K562 treated with DMSO at 1 percent for 24 hours (cell line): Measurements from ENCODE around the gene CFHR2. TPM values are rescaled to one million over a fixed set of nuclear protein-coding genes. Genes with fewer than 3 reads are reported as not detected.

Experiments
- total RNA-seq: library from RNA; unstranded; fragments of 300-600 nt; gene quantifications from 2 replicates; pipeline ENCODE4 v1.2.3, GENCODE V29; 2022; ENCODE audit warnings: low read depth; ENCODE audit not compliant: insufficient read depth

Gene CFHR2
- total RNA-seq = not detected in 2 replicates

DNA sequence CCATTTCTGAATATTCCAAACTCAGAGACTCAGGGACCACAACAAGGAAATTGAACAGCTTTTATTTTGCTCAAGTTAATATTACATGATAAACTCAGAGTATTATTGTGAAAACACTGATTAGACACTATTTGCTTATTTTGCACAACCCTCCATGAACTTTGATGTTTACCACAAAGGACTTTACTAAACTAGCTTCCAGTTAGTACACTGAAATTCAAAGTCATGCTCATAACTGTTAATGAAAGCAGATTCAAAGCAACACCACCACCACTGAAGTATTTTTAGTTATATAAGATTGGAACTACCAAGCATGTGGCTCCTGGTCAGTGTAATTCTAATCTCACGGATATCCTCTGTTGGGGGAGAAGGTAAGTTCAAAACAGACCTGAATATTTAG is at the start of gene CFHR2:
Gene CFHR2 (plus strand): TSS at position 171 of the 400 bp plus-strand sequence. CDS start 143 bp downstream, at position 314.

DNA sequence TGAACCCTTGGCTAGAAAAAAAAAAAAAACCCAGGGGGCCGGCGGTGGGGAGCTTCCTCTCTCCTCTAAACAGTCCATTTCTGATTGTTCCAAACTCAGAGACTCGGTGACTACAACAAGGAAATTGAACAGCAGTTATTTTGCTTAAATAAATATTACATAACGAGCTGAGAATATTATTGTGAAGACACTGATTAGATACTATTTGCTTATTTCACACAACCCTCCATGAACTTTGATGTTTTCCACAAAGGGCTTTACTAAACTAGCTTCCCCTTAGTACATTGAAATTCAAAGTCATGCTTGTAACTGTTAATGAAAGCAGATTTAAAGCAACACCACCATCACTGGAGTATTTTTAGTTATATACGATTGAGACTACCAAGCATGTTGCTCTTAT is 33.7 kb downstream of the CFHR2 start, which contains the start of gene CFHR5:
Gene CFHR5 (plus strand): TSS at position 279 of the 400 bp plus-strand sequence. CDS start 109 bp downstream, at position 388.

Other genes starting within 250 kb of the CFHR2 start
- gene CFHR3, start 168.9 kb upstream of the CFHR2 start, total RNA-seq = 0.16 TPM in 1 of 2 replicates, not detected in the other
- 0.24 TPM in 1 of 2 replicates, not detected in the other for gene CFHR1, start 124.0 kb upstream of the CFHR2 start, total RNA-seq
- gene CFHR4, start 55.7 kb upstream of the CFHR2 start, total RNA-seq = not detected in 2 replicates
- not detected in 2 replicates for gene CFHR5, start 33.8 kb downstream of the CFHR2 start, total RNA-seq
- not detected in 2 replicates for gene F13B, start 123.5 kb downstream of the CFHR2 start, total RNA-seq
- 18.7 and 22.3 TPM in 2 replicates for gene ASPM, start 202.9 kb downstream of the CFHR2 start, total RNA-seq